ENCODE measurements around the gene RAB1B. TPM values are rescaled to one million over a fixed set of nuclear protein-coding genes. Genes with fewer than 3 reads are reported as not detected.

Gene RAB1B
- total RNA-seq, 1 donor from 2014 or later: 120 TPM

GRCh38 chr11:66326261-66327111 lies 58.0 kb downstream of the RAB1B start:
- H4K20me1 ChIP-seq (ENCODE audit: insufficient read depth, low read length): peaks cover 5% of the 10 kb centered on the region
- H3K36me3 ChIP-seq (ENCODE audit: insufficient read depth, low read length): no peaks in the 10 kb centered on the region
- H3K27ac ChIP-seq (ENCODE audit: low read depth, low read length): peak overlapping the region; percentile 84
- peak overlapping the region; percentile 75 for H3K4me2 ChIP-seq (ENCODE audit: low read length)
- H2AFZ ChIP-seq (ENCODE audit: low read depth, low read length): peak overlapping the region; percentile 48
- H3K79me2 ChIP-seq (ENCODE audit: insufficient read depth, low read length): no peaks in the 10 kb centered on the region
- no peaks in the 10 kb centered on the region for H3K27me3 ChIP-seq (ENCODE audit: insufficient read depth, low read length)
- H3K4me3 Mint-ChIP-seq (ENCODE audit: unreplicated experiment): no peak overlapping the region
- no peak for TF ChIP-seq EZH2 (IDR thresholded peaks at IDR 0.05; ENCODE audit: insufficient read depth, low read length)
- TF ChIP-seq, protein P1, sequence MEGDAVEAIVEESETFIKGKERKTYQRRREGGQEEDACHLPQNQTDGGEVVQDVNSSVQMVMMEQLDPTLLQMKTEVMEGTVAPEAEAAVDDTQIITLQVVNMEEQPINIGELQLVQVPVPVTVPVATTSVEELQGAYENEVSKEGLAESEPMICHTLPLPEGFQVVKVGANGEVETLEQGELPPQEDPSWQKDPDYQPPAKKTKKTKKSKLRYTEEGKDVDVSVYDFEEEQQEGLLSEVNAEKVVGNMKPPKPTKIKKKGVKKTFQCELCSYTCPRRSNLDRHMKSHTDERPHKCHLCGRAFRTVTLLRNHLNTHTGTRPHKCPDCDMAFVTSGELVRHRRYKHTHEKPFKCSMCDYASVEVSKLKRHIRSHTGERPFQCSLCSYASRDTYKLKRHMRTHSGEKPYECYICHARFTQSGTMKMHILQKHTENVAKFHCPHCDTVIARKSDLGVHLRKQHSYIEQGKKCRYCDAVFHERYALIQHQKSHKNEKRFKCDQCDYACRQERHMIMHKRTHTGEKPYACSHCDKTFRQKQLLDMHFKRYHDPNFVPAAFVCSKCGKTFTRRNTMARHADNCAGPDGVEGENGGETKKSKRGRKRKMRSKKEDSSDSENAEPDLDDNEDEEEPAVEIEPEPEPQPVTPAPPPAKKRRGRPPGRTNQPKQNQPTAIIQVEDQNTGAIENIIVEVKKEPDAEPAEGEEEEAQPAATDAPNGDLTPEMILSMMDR (IDR thresholded peaks at IDR 0.05; ENCODE audit: insufficient read depth, low read depth, low read length): no peak
- H3K27ac Mint-ChIP-seq (ENCODE audit: unreplicated experiment): peak overlapping the region; percentile 84
- H3K27me3 Mint-ChIP-seq (ENCODE audit: low read depth, unreplicated experiment): no peaks in the 10 kb centered on the region
- no peak for FAIRE-seq
- H3K4me3 ChIP-seq (ENCODE audit: insufficient read depth, low read depth, low read length): no peak overlapping the region
- peak overlapping the region; percentile 74 for H3K9ac ChIP-seq (ENCODE audit: low read length)
- H3K4me1 ChIP-seq (ENCODE audit: insufficient read depth, low read length): peaks cover 46% of the 10 kb centered on the region
- peaks cover 2% of the 10 kb centered on the region for H3K9me3 Mint-ChIP-seq (ENCODE audit: unreplicated experiment)
- H3K36me3 Mint-ChIP-seq (ENCODE audit: low read depth, unreplicated experiment): peaks cover 2% of the 10 kb centered on the region
- H3K9me3 ChIP-seq (ENCODE audit: insufficient read depth, low read depth, low read length): no peaks in the 10 kb centered on the region
- H3K4me1 Mint-ChIP-seq (ENCODE audit: low read depth, unreplicated experiment): peaks cover 39% of the 10 kb centered on the region
- no peak for DNase-seq (ENCODE audit: low read depth)

Other genes with a start within 250 kb of the RAB1B start
- gene CATSPER1, start 242.2 kb upstream of the RAB1B start, total RNA-seq: 0.45 TPM in 1 of 2 replicates, not detected in the other
- 0.46 and 0.61 TPM in 2 replicates for gene GAL3ST3, start 219.5 kb upstream of the RAB1B start, total RNA-seq
- gene SF3B2, start 216.3 kb upstream of the RAB1B start, total RNA-seq: 169 and 170 TPM in 2 replicates
- 86.0 and 86.9 TPM in 2 replicates for gene PACS1, start 198.4 kb upstream of the RAB1B start, total RNA-seq
- 43.1 and 44.8 TPM in 2 replicates for gene KLC2, start 10.9 kb upstream of the RAB1B start, total RNA-seq
- gene CNIH2, start 9.5 kb downstream of the RAB1B start, total RNA-seq: 12.2 and 12.3 TPM in 2 replicates
- 129 and 159 TPM in 2 replicates for gene YIF1A, start 20.5 kb downstream of the RAB1B start, total RNA-seq
- 1.8 and 2.0 TPM in 2 replicates for gene TMEM151A, start 23.3 kb downstream of the RAB1B start, total RNA-seq
- 50.9 and 58.8 TPM in 2 replicates for gene CD248, start 48.4 kb downstream of the RAB1B start, total RNA-seq
- gene RIN1, start 67.8 kb downstream of the RAB1B start, total RNA-seq: 8.5 and 12.0 TPM in 2 replicates
- 43.5 and 47.8 TPM in 2 replicates for gene BRMS1, start 76.5 kb downstream of the RAB1B start, total RNA-seq
- 25.2 and 28.4 TPM in 2 replicates for gene B4GAT1, start 79.0 kb downstream of the RAB1B start, total RNA-seq
- 5.0 and 6.6 TPM in 2 replicates for gene SLC29A2, start 103.1 kb downstream of the RAB1B start, total RNA-seq
- gene NPAS4, start 152.4 kb downstream of the RAB1B start, total RNA-seq: 0.20 and 0.50 TPM in 2 replicates
- 30.0 and 33.1 TPM in 2 replicates for gene MRPL11, start 170.2 kb downstream of the RAB1B start, total RNA-seq
- gene PELI3, start 198.3 kb downstream of the RAB1B start, total RNA-seq: 3.9 and 4.6 TPM in 2 replicates
- gene DPP3, start 211.8 kb downstream of the RAB1B start, total RNA-seq: 57.4 and 60.0 TPM in 2 replicates
- 18.8 and 20.3 TPM in 2 replicates for gene BBS1, start 242.0 kb downstream of the RAB1B start, total RNA-seq

All from astrocyte (in vitro differentiated cells and primary cell).